SU-DHL-6 (cell line): ENCODE results near the gene PRR14L.

Source experiments
- CTCF ChIP-seq: fragments of 200-600 bp; sonication (generic); IDR thresholded peaks from one replicate; pipeline ENCODE4 v1.5.1; 2017; ENCODE audit warnings: antibody characterized with exemption, mild to moderate bottlenecking, low read length, moderate library complexity; ENCODE audit not compliant: insufficient read depth, poor library complexity, severe bottlenecking
- EZH2phosphoT487 ChIP-seq: fragments of 200-600 bp; sonication (generic), shearing (Covaris generic); conservative IDR thresholded peaks from 2 replicates; pipeline ENCODE4 v1.6.1; 2018; ENCODE audit warnings: mild to moderate bottlenecking, antibody characterized with exemption, low read length, moderate library complexity, mixed read lengths

DNA sequence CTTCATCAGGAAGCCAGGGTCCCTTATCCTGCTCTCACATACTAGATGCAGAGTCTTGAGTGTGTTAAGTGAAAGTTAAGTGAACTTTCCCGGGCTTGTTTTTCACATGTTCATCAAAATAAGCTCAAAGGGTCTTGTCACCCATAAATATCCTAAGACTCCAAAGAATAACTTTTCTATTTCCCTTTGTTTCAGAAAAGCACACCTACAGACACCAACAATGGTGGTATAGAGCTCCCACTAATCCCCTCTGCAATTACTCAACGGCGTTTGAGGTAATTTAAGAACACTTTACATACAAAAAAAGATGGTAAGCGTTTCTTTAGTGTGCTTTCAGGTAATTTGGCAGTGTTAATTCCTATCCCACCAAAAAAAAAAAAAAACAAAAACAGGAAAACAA, 2.5 kb downstream of the PRR14L start:
- TF ChIP-seq CTCF (no peak), EZH2phosphoT487 (no peak)
